Ovary (tissue), 9 donors: ENCODE data around the gene LNPEP. TPM values are rescaled to one million over a fixed set of nuclear protein-coding genes. Genes with fewer than 3 reads are reported as not detected.

Experiments used
- DNase-seq, 5 donors: peaks; one replicate each; pipeline ENCODE4 v3.0.0-alpha.2; 2019 to 2020
- H3K27ac ChIP-seq, 2 donors: fragments of 200-600 bp; one replicate each; pipeline versions ENCODE4 v1.5.1 to v1.8.0; 2019 to 2022
- H3K27me3 ChIP-seq: fragments of 200-600 bp; one replicate; pipeline ENCODE4 v1.8.0; 2022
- H3K36me3 ChIP-seq: fragments of 200-600 bp; sonication (generic); one replicate; pipeline ENCODE4 v1.5.1; 2019
- H3K4me1 ChIP-seq: one replicate; pipeline ENCODE4 v1.8.1; 2013; ENCODE audit warnings: mild to moderate bottlenecking, moderate library complexity; ENCODE audit not compliant: insufficient read depth
- H3K4me3 ChIP-seq: fragments of 200-600 bp; sonication (generic); one replicate; pipeline ENCODE4 v1.5.1; 2017
- H3K9me3 ChIP-seq, 2 donors: fragments of 200-600 bp in 1 of 2; sonication (generic) in 1 of 2; one replicate each; pipeline versions ENCODE4 v1.5.1 to v1.8.1; 2013 to 2019; ENCODE audit warnings: mild to moderate bottlenecking in 1 of 2, moderate library complexity in 1 of 2
- EP300 ChIP-seq: sonication (generic); formaldehyde crosslinking; IDR thresholded peaks from one replicate; pipeline ENCODE4 v1.6.1; 2017; ENCODE audit warnings: antibody characterized with exemption
- POLR2A ChIP-seq: fragments of 450-650 bp; IDR thresholded peaks from one replicate; pipeline ENCODE4 v1.6.1; 2017; ENCODE audit warnings: antibody characterized with exemption, mild to moderate bottlenecking, moderate library complexity
- WGBS, 3 donors: extraction: QIAGEN DNeasy Blood & Tissue Kit in 1 of 3; methylation state at CpG; one replicate each; pipeline versions ENCODE4 v1.1.5 to v1.1.7; 2013 to 2017; 5-methylcytosine and 5-hydroxymethylcytosine counted together
- intact Hi-C, 4 donors: fragments of 100-400 bp; cut with DNase I; formaldehyde crosslinking; loops; one replicate each; pipeline versions ENCODE4 v1.11.0 to v1.15.1; 2022 to 2023
- polyA plus RNA-seq, 2 donors: library from polyadenylated mRNA; stranded (reverse); fragments of 200-250 nt in 1 of 2; fragments of 350-450 nt in 1 of 2; fragmentation: Illumina TruSeq in 1 of 2; extraction: RNeasy Lipid Tissue Mini Kit (QIAGEN cat#74804) in 1 of 2; gene quantifications; one replicate each; pipeline ENCODE4 v1.2.3, GENCODE V29; 2013 to 2014
- total RNA-seq, 7 donors: library from RNA; depleted of rRNA in 2 of 7; stranded (reverse); fragments of >200 nt in 2 of 7; fragmentation: NEBNext Ultra II Directional in 3 of 7; extraction: Animal tissue kit (Norgen Biotek cat#: 25700) in 3 of 7; gene quantifications; one replicate each; pipeline versions ENCODE4 v1.1.0 to v1.2.4, GENCODE V29; 2016 to 2023
- TF ChIP-seq, protein P1 (sequence below), 3 donors: fragments of 450-650 bp in 2 of 3; fragments of 200-600 bp in 1 of 3; IDR thresholded peaks; one replicate each; pipeline versions ENCODE4 v1.5.1 to v1.8.0; 2016 to 2022; ENCODE audit warnings: antibody characterized with exemption in 3 of 3, mild to moderate bottlenecking in 1 of 3
- donor health status: DM: no; HTN: no; CAD: no; lungs with moderate emphysema.
- donor health status: DM: no; HTN: no; CAD: no.
- donor health status: Bipolar disorder and iron deficiency.
- donor health status: DM: yes; HTN: yes; CAD: no.
- donor health status: DM: no; HTN: no; CAD: no.
- donor health status: DM: yes; HTN: yes; CAD: no.

The LNPEP gene
- total and polyA plus RNA-seq, 9 donors: 7.6 to 45.5 (median 32.3) TPM

DNA sequence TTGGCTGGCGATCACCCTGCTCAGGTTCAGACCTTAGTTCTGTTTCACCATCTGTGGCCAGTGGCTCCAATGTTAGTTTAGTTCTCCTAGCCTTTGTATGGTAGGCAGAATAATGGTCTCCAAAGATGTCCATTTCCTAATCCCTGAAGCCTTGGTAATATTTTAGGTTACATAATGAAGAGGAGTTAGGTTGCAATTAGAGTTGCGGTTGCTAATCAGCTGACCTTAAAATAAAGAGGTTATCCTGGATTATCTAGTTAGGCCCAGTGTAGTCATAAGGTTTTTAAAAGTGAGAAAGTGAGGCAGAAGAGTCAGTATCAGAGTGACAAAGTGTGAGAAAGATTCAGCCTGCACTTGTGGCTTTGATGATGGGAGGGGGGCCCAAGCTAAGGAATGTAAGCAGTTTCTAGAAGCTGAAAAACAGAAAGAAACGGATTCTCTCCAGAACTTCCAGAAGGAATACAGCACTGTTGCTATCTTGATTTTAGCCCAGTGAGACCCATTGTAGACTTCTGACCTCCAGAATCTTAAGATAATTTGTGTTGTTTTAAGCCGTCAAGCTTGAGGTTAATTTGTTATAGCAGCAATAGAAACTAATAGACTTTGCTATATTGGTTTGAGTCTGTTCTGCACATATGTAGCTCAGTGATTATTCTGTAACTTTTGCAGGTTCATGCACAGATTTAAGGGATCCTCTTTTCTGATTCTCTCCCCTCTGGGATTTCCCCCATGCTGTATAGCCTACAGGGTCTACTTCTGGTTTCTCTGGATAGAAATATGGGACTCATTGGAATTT lies 21.6 kb downstream of the LNPEP start:
- intact Hi-C loops: no loop called here
- DNase-seq: no peak
- 54 to 80% (median 75%) methylated on average over 4 of the region's 4 CpGs for WGBS, 3 donors
- Histone ChIP-seq H3K27ac (no peak overlapping the region), H3K27me3 (no peaks in the 10 kb centered on the region), H3K4me3 (no peak overlapping the region), H3K36me3 (no peaks in the 10 kb centered on the region), H3K9me3 (no peaks in the 10 kb centered on the region), H3K4me1 (peaks cover under 1% of the 10 kb centered on the region)
- TF ChIP-seq, protein P1, sequence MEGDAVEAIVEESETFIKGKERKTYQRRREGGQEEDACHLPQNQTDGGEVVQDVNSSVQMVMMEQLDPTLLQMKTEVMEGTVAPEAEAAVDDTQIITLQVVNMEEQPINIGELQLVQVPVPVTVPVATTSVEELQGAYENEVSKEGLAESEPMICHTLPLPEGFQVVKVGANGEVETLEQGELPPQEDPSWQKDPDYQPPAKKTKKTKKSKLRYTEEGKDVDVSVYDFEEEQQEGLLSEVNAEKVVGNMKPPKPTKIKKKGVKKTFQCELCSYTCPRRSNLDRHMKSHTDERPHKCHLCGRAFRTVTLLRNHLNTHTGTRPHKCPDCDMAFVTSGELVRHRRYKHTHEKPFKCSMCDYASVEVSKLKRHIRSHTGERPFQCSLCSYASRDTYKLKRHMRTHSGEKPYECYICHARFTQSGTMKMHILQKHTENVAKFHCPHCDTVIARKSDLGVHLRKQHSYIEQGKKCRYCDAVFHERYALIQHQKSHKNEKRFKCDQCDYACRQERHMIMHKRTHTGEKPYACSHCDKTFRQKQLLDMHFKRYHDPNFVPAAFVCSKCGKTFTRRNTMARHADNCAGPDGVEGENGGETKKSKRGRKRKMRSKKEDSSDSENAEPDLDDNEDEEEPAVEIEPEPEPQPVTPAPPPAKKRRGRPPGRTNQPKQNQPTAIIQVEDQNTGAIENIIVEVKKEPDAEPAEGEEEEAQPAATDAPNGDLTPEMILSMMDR (IDR thresholded peaks at IDR 0.05): no peak
- no peak for TF ChIP-seq EP300
- no peak for TF ChIP-seq POLR2A

DNA sequence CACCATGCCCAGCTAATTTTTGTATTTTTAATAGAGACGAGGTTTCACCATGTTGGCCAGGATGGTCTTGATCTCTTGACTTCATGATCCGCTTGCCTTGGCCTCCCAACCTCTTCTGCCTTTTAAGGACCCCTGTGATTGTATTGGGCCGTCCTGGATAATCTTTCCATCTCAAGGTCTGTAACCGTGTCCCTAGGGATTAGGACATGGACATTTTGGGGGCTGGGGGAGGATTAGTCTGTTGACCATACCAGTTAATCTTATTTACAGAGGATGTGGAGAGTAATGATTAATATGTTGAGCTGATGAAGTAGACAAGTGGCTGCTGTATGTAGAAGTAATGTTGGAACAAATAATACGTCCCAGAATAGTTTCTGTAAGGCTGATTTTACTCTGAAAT lies 23.1 kb downstream of the LNPEP start:
- no peaks in the 10 kb centered on the region for H3K9me3 ChIP-seq
- H3K36me3 ChIP-seq: no peaks in the 10 kb centered on the region
- H3K4me3 ChIP-seq: no peak overlapping the region
- WGBS, 3 donors: 94 to 97% (median 95%) methylated on average over 5 of the region's 5 CpGs
- H3K27ac ChIP-seq: no peak overlapping the region
- H3K27me3 ChIP-seq: no peaks in the 10 kb centered on the region
- H3K4me1 ChIP-seq: peaks cover 4% of the 10 kb centered on the region
- intact Hi-C loops: no loop called here
- DNase-seq: no peak
- no peak for TF ChIP-seq EP300
- TF ChIP-seq, protein P1 (IDR thresholded peaks at IDR 0.05): no peak
- TF ChIP-seq POLR2A: no peak

DNA sequence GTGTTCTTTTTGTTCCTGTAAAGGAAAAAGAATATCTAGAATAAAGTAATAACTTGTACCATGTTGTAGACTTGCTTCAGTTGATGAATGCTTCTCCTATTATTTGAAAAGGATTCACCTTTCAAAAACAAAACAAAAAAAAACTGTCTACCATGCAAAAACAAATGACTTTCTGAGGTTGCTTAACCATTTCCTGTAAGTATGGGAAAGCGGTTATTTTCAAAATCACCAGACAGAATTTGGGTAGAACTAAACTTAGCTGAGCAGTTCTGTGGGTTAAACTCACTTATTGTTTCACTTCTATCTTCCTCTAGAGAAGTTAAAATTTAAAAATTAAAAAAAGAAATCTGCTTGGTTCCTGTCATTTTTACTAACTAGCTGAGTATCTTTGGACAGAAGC lies 25.2 kb downstream of the LNPEP start:
- H3K4me1 ChIP-seq: peaks cover 6% of the 10 kb centered on the region
- TF ChIP-seq EP300: no peak
- TF ChIP-seq, protein P1 (IDR thresholded peaks at IDR 0.05): no peak
- TF ChIP-seq POLR2A: no peak
- no peaks in the 10 kb centered on the region for H3K27me3 ChIP-seq
- intact Hi-C loops: no loop called here
- no peaks in the 10 kb centered on the region for H3K9me3 ChIP-seq
- WGBS, 3 donors: 81 to 85% (median 82%) methylated on average over 1 of the region's 1 CpG
- H3K36me3 ChIP-seq: no peaks in the 10 kb centered on the region
- H3K4me3 ChIP-seq: no peak overlapping the region
- no peak for DNase-seq
- H3K27ac ChIP-seq: no peak overlapping the region

DNA sequence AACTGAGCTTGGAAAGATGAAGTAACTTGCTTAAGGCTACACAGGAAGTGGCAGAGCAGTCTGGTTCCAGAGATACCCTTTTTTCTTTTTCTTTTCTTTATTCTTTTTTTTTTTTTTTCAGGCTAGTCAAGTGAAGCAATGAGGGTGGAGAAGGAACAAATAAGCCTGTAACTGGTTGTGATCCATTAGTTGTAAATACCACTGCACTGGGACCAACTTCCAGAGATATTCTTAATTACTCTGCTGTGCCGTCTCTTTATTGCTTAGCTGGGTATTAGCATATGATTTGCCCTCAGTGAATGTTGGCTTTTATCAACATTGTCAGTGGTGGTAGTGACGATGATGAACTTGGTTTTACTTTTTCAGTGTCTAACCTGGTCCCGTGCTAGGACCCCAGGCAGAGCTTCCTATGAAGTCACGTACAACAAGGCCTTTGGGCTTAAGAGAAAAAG lies 26.7 kb downstream of the LNPEP start:
- Histone ChIP-seq H3K4me3 (no peak overlapping the region), H3K27ac (no peak overlapping the region), H3K36me3 (no peaks in the 10 kb centered on the region), H3K27me3 (no peaks in the 10 kb centered on the region), H3K9me3 (no peaks in the 10 kb centered on the region), H3K4me1 (peaks cover 7% of the 10 kb centered on the region)
- WGBS, 3 donors: 70 to 86% (median 82%) methylated on average over 4 of the region's 4 CpGs
- intact Hi-C loops: no loop called here
- no peak for DNase-seq
- TF ChIP-seq, protein P1 (IDR thresholded peaks at IDR 0.05): no peak
- no peak for TF ChIP-seq POLR2A
- no peak for TF ChIP-seq EP300
